HUES48 (cell line): ENCODE measurements around the gene GSE1.

Experiments used
- H3K27ac ChIP-seq: one replicate; pipeline ENCODE4 v1.7.0; 2013; ENCODE audit warnings: low read depth, low read length, inconsistent platforms
- H3K27me3 ChIP-seq: 2 replicates; pipeline ENCODE4 v1.6.1; 2013; ENCODE audit warnings: mild to moderate bottlenecking, low read length; ENCODE audit not compliant: control insufficient read depth, insufficient read depth
- H3K36me3 ChIP-seq: 2 replicates; pipeline ENCODE4 v1.6.1; 2013; ENCODE audit warnings: low read length; ENCODE audit not compliant: control insufficient read depth, insufficient read depth
- H3K4me1 ChIP-seq: 2 replicates; pipeline ENCODE4 v1.6.1; 2013; ENCODE audit warnings: mild to moderate bottlenecking, low read length; ENCODE audit not compliant: control insufficient read depth, insufficient read depth
- H3K4me3 ChIP-seq: 2 replicates; pipeline ENCODE4 v1.5.1; 2013; ENCODE audit warnings: mild to moderate bottlenecking, low read depth, low read length
- H3K9ac ChIP-seq: 2 replicates; pipeline ENCODE4 v1.6.1; 2013; ENCODE audit warnings: mild to moderate bottlenecking, low read depth, low read length, moderate library complexity
- H3K9me3 ChIP-seq: 2 replicates; pipeline ENCODE4 v1.6.1; 2013; ENCODE audit warnings: low read length; ENCODE audit not compliant: control insufficient read depth, insufficient read depth

GSE1 gene

GRCh38 chr16:85575920-85576319 is 37.2 kb upstream of the GSE1 start:
- Histone ChIP-seq H3K4me3 (no peak overlapping the region), H3K36me3 (no peaks in the 10 kb centered on the region), H3K27me3 (peaks cover 8% of the 10 kb centered on the region; the same call in 1 of the 2 replicates), H3K9ac (no peak overlapping the region), H3K27ac (no peak overlapping the region), H3K4me1 (peaks cover 61% of the 10 kb centered on the region), H3K9me3 (no peaks in the 10 kb centered on the region)

DNA sequence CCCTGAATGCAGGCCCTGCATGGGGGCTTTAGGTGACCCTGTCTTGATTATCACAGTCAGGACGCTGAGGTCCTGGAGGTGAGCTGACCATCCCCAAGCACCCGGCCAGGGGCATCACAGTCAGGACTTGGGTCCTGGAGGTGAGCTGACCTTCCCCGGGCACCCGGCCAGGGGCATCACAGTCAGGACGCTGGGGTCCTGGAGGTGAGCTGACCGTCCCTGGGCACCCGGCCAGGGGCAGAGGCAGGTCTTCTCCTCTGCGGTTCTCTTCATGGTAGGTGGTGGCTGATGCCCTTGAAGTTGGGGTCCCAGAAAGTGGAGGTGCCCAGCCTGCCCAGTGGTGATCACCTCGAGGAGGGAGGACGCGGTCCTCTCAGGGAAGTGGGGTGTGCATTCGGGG is 36.2 kb upstream of the GSE1 start:
- peaks cover 8% of the 10 kb centered on the region; the same call in 1 of the 2 replicates for H3K27me3 ChIP-seq
- H3K27ac ChIP-seq, result no peak overlapping the region
- no peak overlapping the region for H3K9ac ChIP-seq
- no peak overlapping the region for H3K4me3 ChIP-seq
- peaks cover 67% of the 10 kb centered on the region for H3K4me1 ChIP-seq
- no peaks in the 10 kb centered on the region for H3K9me3 ChIP-seq
- H3K36me3 ChIP-seq, result no peaks in the 10 kb centered on the region

DNA sequence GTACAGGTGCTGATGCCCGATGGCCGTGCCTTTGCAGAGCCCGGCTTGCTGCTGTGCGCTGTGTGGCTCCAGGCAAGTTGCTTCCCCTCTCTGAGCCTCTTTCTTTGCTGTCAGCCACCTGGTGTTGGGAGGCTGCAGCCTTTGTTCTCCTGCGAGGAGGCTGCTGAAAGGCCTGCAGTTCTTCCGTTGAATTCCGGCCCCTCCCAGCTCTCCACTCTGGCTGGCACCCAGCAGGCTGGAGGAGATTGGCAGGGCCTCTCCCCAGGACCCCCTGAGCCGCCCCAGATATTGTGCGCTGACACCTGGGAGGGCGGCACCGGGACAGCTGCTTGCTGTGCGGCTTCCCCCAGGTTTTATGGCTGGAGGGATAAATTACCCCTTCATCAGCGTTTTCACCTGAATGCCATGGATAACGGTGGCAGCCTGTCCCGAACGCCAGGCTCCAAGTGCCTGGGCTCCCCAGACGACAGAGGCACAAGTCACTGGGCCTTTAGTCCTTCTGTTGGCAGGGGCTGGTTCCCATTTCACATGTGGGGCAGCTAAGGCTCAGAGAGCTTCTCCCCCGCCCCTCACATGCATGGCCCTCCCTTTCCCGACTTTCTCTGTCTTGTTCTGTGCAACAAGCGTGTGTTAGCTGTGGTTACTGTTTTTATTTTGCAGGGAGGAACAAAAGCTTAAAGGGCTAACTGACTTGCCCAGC is 35.1 kb upstream of the GSE1 start:
- H3K4me1 ChIP-seq, result peaks cover 78% of the 10 kb centered on the region
- H3K27ac ChIP-seq, result peak overlapping the region; percentile 23
- no peak overlapping the region for H3K9ac ChIP-seq
- no peaks in the 10 kb centered on the region for H3K36me3 ChIP-seq
- H3K4me3 ChIP-seq, result no peak overlapping the region
- H3K9me3 ChIP-seq, result no peaks in the 10 kb centered on the region
- peaks cover 8% of the 10 kb centered on the region; the same call in 1 of the 2 replicates for H3K27me3 ChIP-seq

DNA sequence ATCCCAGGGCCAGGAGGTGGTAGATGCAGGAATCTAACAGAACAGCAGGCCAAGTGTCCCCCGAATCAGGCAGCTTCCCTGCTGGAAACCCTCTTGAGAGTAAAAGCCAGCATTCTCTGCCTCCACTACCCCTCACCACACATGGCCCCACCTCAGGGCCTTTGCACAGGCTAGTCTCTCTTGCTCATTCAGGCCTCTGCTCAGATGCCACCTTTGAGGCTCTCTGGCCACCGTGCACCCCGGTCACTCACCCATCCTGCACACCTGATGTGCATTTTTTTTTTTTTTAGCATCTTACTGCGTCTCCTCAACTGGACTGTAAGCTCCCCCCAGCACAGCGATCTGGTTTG is 34.5 kb upstream of the GSE1 start:
- H3K4me1 ChIP-seq, result peaks cover 84% of the 10 kb centered on the region
- no peak overlapping the region for H3K9ac ChIP-seq
- no peaks in the 10 kb centered on the region for H3K36me3 ChIP-seq
- no peak overlapping the region for H3K4me3 ChIP-seq
- H3K27ac ChIP-seq, result peak overlapping the region; percentile 69
- no peaks in the 10 kb centered on the region for H3K9me3 ChIP-seq
- H3K27me3 ChIP-seq, result peaks cover 8% of the 10 kb centered on the region; the same call in 1 of the 2 replicates

- H3K27me3 ChIP-seq, result peaks cover 8% of the 10 kb centered on the region; the same call in 1 of the 2 replicates
- peak overlapping the region; percentile 12; the same call in 1 of the 2 replicates for H3K9ac ChIP-seq
- peaks cover 90% of the 10 kb centered on the region for H3K4me1 ChIP-seq
- no peaks in the 10 kb centered on the region for H3K9me3 ChIP-seq
- no peaks in the 10 kb centered on the region for H3K36me3 ChIP-seq
- H3K27ac ChIP-seq, result peak overlapping the region; percentile 95
- peak overlapping the region; percentile 44 for H3K4me3 ChIP-seq
These were observed 33.9 kb upstream of the GSE1 start for GRCh38 chr16:85579191-85579590.

DNA sequence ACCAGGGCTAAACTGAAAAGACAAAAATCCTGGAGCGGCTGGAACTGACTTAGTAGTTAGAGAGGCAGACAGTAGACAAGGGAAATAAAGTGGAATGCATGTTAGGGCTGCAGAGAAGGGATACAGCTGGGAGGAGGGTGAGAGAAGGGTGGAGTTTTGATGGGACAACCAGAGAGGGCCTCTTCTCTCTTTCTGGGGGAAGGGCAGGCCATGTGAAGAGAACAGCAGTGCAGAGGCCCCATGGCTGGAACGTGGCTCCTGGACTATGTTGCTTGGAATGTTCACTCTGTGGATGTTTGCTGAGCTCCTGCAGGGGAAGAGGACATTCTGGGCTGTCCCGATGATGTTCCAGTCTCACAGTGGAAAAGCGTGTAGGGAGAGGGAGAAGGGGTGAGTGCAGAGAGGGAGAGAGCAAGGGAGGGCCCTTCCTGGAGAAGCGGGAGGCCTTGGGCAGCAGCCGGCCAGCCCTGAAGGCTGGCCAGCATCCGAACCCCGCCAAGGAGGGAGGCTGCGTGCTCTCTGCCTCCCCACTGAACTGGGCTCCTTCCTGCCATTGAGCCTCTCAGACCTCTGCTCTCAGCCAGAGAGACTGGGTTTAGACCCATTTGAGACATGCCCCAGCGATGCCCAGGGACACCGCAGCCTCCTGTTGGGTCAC is 33.1 kb upstream of the GSE1 start:
- peaks cover 12% of the 10 kb centered on the region; the same call in 1 of the 2 replicates for H3K27me3 ChIP-seq
- peak overlapping the region; percentile 12; the same call in 1 of the 2 replicates for H3K9ac ChIP-seq
- H3K4me1 ChIP-seq, result peaks cover 92% of the 10 kb centered on the region
- peak overlapping the region; percentile 44 for H3K4me3 ChIP-seq
- H3K9me3 ChIP-seq, result no peaks in the 10 kb centered on the region
- peak overlapping the region; percentile 95 for H3K27ac ChIP-seq
- H3K36me3 ChIP-seq, result no peaks in the 10 kb centered on the region

GRCh38 chr16:85580684-85581083 is 32.4 kb upstream of the GSE1 start:
- H3K27ac ChIP-seq, result no peak overlapping the region
- no peaks in the 10 kb centered on the region for H3K9me3 ChIP-seq
- peaks cover 92% of the 10 kb centered on the region for H3K4me1 ChIP-seq
- no peak overlapping the region for H3K9ac ChIP-seq
- H3K4me3 ChIP-seq, result no peak overlapping the region
- H3K27me3 ChIP-seq, result peaks cover 12% of the 10 kb centered on the region; the same call in 1 of the 2 replicates
- no peaks in the 10 kb centered on the region for H3K36me3 ChIP-seq

GRCh38 chr16:85582229-85582991 is 30.7 kb upstream of the GSE1 start:
- no peak overlapping the region for H3K4me3 ChIP-seq
- peaks cover 12% of the 10 kb centered on the region; the same call in 1 of the 2 replicates for H3K27me3 ChIP-seq
- peak overlapping the region; percentile 92 for H3K27ac ChIP-seq
- no peak overlapping the region; the same call in 1 of the 2 replicates for H3K9ac ChIP-seq
- H3K36me3 ChIP-seq, result no peaks in the 10 kb centered on the region
- H3K4me1 ChIP-seq, result peaks cover 92% of the 10 kb centered on the region
- no peaks in the 10 kb centered on the region for H3K9me3 ChIP-seq

- peak overlapping the region; percentile 92 for H3K27ac ChIP-seq
These were observed 29.5 kb upstream of the GSE1 start for GRCh38 chr16:85583491-85584181.

GRCh38 chr16:85584267-85584666 is 28.9 kb upstream of the GSE1 start:
- H3K27me3 ChIP-seq, result peaks cover 12% of the 10 kb centered on the region; the same call in 1 of the 2 replicates
- H3K9ac ChIP-seq, result 0 out of 2 replicates have a peak overlapping the region, but pooled peaks have one; percentile 19
- H3K27ac ChIP-seq, result peak overlapping the region; percentile 92
- H3K4me3 ChIP-seq, result no peak overlapping the region
- no peaks in the 10 kb centered on the region for H3K36me3 ChIP-seq
- H3K9me3 ChIP-seq, result no peaks in the 10 kb centered on the region
- peaks cover 93% of the 10 kb centered on the region for H3K4me1 ChIP-seq

More at GRCh38 chr16:85583491-85584181, 29.5 kb upstream of the GSE1 start:
- no peaks in the 10 kb centered on the region for H3K9me3 ChIP-seq
- H3K9ac ChIP-seq, result peak overlapping the region; percentile 19; the same call in 1 of the 2 replicates
- peaks cover 12% of the 10 kb centered on the region; the same call in 1 of the 2 replicates for H3K27me3 ChIP-seq
- H3K4me1 ChIP-seq, result peaks cover 91% of the 10 kb centered on the region
- no peaks in the 10 kb centered on the region for H3K36me3 ChIP-seq
- no peak overlapping the region for H3K4me3 ChIP-seq
